Suppressor macrophage treated with lipopolysaccharide for 4 hours (primary cell): ENCODE results near the gene FAM9A.
A peak's percentile ranks its signal among the peaks of the same experiment; 100 is the strongest.

Experiments
- DNase-seq: peaks from one replicate; pipeline ENCODE4 v3.0.0-alpha.2; 2020

Gene FAM9A

DNA sequence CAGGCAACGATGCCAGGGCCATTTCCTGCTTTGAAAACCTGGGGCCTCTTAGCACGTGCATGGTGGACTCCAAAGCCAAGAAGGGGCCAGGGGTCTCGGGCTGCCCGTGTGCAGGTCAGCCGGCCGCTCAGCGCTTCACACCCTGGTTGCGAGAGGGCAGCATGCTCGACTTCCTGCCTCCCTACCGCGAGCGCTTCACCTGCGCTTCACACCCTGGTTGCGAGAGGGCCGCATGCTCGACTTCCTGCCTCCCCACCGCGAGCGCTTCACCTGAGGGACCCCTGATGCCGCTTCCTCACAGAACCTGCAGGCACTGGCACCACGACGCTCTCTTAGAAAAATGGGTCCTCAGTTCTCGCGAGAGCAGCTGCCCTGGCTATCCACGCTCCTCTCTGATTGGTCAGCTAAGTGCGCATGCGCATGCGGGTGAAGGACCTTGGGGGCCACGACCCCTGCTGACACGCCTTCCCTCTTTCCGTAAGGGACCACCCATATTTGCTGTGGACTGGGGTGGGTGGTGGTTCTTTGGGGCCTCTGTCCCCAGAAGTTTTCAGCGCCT is at the start of gene FAM9A:
Gene FAM9A (minus strand): TSS at position 343 of the 559 bp plus-strand sequence. CDS start 1,212 bp downstream, outside the sequence.
- no peak for DNase-seq

DNA sequence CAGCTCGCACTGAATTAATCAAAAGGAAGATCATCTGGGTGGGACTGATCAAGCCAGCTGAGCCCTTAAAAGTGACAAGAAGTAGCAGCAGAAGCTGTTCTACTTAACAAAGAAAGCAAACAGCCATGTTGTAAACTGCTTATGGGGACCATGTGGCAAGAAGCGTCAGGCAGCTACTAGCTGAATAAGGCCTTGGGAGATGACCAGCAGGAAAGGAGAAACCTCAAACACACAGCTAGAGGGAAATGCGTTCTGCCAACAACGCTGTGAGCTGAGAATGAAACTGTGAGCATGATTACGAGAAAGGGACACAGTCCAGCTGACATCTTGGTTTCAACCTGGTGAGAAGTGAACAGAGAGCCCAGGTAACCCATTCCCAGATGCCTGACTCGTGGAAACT is 49.3 kb upstream of the FAM9A start:
- DNase-seq, result no peak

GRCh38 chrX:8849945-8850344 is 48.8 kb upstream of the FAM9A start:
- no peak for DNase-seq

GRCh38 chrX:8849458-8849857 is 48.3 kb upstream of the FAM9A start:
- no peak for DNase-seq

DNA sequence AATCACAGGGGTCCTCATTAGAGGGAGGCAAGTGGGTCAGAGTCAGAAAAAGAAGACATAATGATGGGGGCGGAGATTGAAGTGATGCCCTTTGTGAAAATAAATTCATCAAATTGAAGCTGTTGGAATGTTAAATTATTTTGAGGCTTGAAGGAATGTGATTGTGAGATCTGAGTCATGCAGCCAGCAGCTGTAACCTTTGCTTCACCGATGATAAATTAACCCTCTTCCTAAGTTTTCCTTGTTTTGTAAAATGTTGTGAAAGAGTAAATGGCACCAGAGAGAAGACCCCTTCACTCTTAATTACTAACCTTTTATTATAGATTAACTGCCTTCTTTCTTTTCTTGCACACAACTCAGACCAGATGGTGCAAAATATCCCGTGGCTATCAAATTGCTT is 47.7 kb upstream of the FAM9A start:
- DNase-seq, result no peak

- no peak for DNase-seq
Observed at GRCh38 chrX:8848441-8848840, 47.3 kb upstream of the FAM9A start.

DNA sequence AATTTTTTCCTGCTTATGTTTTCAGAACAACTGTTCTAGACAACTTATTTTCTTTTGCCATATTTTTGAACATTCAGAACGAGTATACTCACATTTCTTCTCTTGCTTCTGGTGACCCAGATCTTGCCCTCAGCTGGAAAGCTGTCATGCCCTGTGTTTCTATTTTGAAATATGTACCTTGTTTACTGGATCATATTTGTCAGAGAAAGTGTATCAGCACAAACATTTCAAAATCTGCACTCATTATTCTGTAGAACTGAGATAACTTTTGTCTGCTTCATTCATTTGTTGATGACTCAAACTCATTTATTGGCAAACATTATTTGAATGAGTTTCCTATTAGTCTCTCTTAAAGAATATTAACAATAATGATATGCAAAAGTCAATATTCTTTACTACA is 46.2 kb upstream of the FAM9A start:
- DNase-seq, result no peak

DNA sequence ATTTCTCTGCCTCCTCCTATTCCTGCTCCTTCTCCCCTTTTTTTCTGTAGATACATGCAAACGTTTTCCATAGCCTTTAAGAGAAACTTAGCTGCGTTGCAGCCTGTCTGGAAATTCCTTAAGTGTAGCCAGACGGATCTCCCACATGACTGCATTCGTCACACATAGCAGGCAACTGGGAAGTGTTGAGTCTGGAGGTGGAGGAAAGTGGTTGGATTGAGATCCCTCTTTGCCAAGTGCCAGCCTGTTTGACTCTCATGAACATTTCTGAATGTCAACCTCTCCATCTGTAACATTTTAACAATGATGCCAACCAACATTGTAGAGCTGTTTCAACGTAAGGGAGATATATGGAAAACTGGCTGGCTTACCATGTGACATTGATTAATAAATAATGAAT is 45.1 kb upstream of the FAM9A start:
- DNase-seq, result no peak

DNA sequence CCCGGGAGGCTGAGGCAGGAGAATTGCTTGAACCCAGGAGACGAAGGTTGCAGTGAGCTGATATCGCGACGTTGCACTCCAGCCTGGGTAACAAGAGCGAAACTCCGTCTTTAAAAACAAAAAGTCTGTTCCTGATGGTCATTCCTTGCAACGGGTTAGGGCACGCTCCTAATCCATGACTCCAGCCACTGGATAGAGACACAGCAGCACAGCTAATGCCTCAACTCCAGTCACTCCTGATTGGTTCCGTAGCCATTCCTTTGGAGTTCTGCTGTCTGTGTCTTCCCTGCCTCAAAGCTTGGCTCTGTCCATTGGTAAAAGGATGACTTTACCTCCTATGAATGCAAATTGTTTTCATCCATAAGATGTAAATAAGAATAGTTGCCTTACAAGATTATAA is 44.3 kb upstream of the FAM9A start:
- no peak for DNase-seq

- no peak for DNase-seq
Observed at GRCh38 chrX:8845060-8845459, 43.9 kb upstream of the FAM9A start.

- no peak for DNase-seq
Observed at GRCh38 chrX:8844157-8844556, 43.0 kb upstream of the FAM9A start.

DNA sequence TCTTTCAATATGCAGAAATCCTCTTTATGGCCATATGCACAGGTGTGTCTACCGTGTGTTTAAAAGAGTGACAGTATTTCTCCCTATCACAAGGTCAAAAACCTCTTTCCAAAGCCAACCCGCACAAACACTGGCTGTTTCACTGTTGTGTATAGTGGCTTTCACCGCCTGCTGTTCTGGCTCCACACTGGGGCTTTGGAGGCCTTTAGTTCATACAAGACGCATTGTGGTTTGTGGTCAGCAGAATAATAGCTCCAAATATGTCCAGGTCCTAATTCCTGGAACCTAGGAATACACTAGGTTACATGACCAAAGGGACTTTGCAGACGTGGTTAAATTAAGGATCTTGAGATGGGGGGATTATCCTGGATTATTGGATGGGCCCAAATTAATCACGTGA is 40.7 kb upstream of the FAM9A start:
- DNase-seq, result no peak

DNA sequence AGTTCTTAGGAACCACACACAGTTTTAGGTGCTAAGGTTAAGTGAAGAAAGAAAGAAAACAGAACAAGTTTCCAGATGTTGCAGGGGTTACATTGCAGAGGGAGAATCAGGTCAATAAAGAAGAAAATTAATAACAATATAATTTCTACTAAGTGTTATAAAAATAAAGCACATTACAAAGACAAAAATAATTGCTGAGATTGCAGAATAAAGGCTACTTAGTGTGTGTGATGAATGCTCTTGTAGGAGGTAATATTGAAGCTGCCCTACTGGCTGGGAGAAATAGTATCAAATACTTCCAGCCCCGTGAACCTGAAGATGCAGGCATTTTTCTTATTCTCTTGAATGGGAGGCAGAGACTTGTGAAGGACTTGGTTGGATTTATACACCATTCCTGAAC is 33.2 kb upstream of the FAM9A start:
- DNase-seq, result no peak

DNA sequence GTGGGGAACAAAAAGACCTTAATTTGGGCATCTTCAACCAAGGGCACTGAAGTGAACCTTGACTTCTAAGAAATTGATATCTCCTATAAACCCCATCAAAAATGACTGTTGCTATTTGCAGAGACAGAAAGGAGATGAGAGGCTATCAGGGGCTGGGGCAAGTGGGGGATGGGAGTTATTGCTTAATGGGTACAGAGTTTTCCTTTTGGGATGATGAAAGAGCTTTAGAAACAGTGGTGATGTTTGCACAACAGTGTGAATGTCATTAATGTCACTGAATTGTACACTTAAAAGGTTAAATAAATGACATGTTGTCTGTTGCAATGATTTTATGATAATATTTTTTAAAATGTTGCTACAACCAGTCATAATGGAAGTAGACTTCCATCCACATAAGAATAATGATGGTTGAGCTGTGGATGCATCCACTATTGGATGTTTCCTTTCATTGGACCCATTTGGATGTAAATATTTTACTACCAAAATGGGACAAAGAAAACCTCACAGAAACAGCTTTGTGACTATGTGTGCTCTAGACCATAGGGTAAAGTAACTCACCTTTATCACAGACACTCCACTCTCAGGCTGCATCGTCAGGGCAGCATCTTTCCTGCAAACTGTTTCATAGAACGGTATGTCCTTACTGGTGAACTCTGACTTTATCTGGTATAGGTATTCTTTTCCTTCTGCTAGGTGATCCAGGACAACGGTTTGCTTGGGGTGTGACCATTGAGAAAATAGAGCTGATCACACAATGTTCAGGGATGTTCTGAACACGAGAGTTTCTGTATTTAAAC is 31.6 kb upstream of the FAM9A start:
- DNase-seq, result no peak

DNA sequence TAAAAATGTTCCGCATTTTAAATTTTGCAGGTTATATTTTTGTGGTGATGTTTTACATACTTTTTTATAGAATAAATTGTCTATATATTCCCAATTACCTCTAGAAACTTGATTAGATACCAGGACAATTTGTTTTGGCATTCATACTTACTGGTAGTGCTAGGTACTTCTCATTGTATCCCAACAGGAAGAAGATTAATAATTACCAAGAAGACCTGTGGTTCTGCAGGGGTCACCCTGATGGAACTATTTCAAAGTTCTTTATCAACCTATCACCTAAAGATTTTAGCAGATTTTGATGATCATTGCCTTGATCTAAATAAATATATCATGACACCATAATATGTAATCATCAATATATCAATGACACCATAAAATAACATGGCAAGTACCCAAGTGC is 22.5 kb upstream of the FAM9A start:
- DNase-seq, result no peak

GRCh38 chrX:8822002-8822401 is 20.8 kb upstream of the FAM9A start:
- no peak for DNase-seq

GRCh38 chrX:8820910-8821527 is 19.8 kb upstream of the FAM9A start:
- DNase-seq, result no peak

DNA sequence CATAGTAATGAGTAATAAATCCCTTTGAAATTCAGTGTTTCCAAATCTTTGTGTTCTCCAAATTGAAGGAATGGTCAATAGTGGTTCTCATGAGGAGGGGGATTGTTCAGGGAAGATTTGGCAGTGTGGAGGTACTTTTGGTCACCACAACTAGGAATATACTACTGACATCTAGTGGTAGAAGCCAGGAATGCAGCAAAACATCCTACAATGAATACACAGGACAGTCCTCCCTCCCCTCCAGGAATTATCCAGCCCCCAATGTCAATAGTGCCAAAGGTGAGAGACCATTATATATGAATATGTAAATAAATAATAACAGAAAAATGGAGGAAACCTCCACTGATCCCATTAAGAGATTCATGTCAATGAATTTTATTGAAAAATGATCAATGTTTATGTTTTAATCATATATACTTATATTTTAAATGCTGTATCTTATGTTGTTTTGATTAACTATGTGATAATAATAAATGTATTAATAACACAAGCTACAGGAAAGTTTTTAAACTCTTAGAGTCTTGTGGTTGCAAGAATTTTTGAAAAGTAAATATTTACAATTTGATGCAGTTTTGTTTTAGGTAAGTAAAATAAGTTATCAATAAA is 14.4 kb upstream of the FAM9A start:
- peak; percentile 45 for DNase-seq

DNA sequence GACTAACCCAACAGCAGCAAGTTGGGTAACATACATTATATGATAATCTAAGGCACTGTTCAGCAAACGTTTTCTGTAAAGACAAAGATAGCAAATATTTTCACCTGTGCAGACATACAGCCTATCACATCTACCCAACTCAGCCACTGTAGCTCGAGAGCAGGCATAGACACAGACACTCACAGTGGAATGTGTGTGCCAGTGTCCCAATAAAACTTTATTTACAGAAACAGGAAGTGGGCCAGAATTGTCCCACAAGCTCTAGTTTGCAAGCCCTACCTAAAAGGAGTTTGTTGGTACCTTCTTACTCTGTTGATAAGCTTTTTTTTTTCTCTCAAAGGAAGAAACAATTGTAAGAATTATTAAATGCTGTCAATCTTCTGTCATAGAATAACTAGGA is 11.9 kb upstream of the FAM9A start:
- no peak for DNase-seq

GRCh38 chrX:8811611-8812010 is 10.4 kb upstream of the FAM9A start:
- no peak for DNase-seq

- no peak for DNase-seq
Observed at GRCh38 chrX:8808661-8809060, 7.5 kb upstream of the FAM9A start.

- no peak for DNase-seq
Observed at GRCh38 chrX:8805974-8806373, 4.8 kb upstream of the FAM9A start.

DNA sequence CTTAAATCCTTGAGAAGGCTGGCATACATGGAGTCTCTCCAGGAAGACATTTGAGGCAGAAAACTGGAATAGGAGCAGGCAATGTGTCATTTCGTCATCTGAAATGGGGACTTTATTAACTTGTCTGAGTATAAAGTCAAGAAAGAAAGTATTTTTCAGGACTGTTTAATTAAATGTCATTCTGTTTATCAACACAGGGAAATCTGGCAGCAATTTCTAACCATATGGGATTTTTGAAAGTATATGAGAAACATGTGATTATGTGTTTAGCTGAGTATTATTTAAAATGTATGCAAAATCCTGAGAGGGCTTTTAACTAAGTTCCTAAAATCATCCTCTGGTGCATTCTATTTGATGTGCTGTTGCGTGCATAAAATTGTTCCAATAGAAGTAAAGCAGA is 3.9 kb upstream of the FAM9A start:
- no peak for DNase-seq

DNA sequence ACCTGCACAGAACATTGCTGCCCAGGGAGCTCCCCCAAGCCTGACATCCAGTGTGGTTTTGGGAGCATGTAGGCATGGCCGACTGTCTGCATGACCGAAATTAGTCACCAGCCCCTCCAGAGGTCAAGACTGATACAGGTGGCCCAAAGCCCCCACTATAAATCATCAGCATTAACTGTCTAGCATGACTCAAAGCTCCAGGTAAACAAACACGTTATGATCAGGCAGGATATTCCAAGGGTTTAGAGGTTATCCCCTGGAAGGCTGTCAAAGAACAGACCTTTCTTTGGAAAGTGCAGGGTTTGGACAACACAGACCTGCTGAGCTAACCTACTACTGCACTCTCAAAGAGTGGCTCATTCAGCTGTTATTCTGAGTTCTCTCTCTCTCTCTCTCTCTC is 2.1 kb upstream of the FAM9A start:
- DNase-seq, result no peak
